Measurements from ENCODE around the gene DLG5. TPM values are rescaled to one million over a fixed set of nuclear protein-coding genes. Genes with fewer than 3 reads are reported as not detected.

DLG5 gene
- total RNA-seq, 4 donors from 2014 or later: 28.6 to 51.2 (median 40.3) TPM

- H3K4me3 ChIP-seq: no peak overlapping the region
- no peaks in the 10 kb centered on the region for H3K9me3 ChIP-seq
- H3K4me1 ChIP-seq: no peaks in the 10 kb centered on the region
- peaks cover 0 to 94% of the 10 kb centered on the region in 2 donors for H3K36me3 ChIP-seq
- no peak for DNase-seq
- TF ChIP-seq POLR2A (IDR thresholded peaks at IDR 0.05) (no peak), CTCF (IDR thresholded peaks at IDR 0.05 in 4 of 5, conservative IDR thresholded peaks at IDR 0.05 in 1 of 5) (no peak)
- in situ Hi-C loops (cut with MboI; ENCODE audit: low sequenced_read_pairs in 4 of 4): no loop called here
- intact Hi-C loops (cut with DNase I; ENCODE audit: low total_unique reads): no loop called here
- H3K27me3 ChIP-seq: no peaks in the 10 kb centered on the region
- ATAC-seq: no peak
- no peak overlapping the region for H3K27ac ChIP-seq
These were observed 106.2 kb downstream of the DLG5 start for GRCh38 chr10:77820349-77820748.

- Histone ChIP-seq H3K4me3 (no peak overlapping the region), H3K27me3 (no peaks in the 10 kb centered on the region), H3K4me1 (no peaks in the 10 kb centered on the region), H3K27ac (no peak overlapping the region), H3K36me3 (peaks cover 0 to 96% of the 10 kb centered on the region in 2 donors), H3K9me3 (no peaks in the 10 kb centered on the region)
- DNase-seq: no peak
- ATAC-seq: no peak
- in situ Hi-C loops (cut with MboI; ENCODE audit: low sequenced_read_pairs in 4 of 4) (no loop called here), intact Hi-C loops (cut with DNase I; ENCODE audit: low total_unique reads) (no loop called here)
- no peak for TF ChIP-seq CTCF (IDR thresholded peaks at IDR 0.05 in 4 of 5, conservative IDR thresholded peaks at IDR 0.05 in 1 of 5)
- TF ChIP-seq POLR2A (IDR thresholded peaks at IDR 0.05): no peak
These were observed 107.1 kb downstream of the DLG5 start for GRCh38 chr10:77819210-77820112.

- Histone ChIP-seq H3K27me3 (no peaks in the 10 kb centered on the region), H3K36me3 (peaks cover 0 to 95% of the 10 kb centered on the region in 2 donors), H3K4me1 (no peaks in the 10 kb centered on the region), H3K4me3 (no peak overlapping the region), H3K27ac (no peak overlapping the region), H3K9me3 (no peaks in the 10 kb centered on the region)
- intact Hi-C loops (cut with DNase I; ENCODE audit: low total_unique reads): no loop called here
- DNase-seq (no peak), ATAC-seq (no peak)
- in situ Hi-C loops (cut with MboI; ENCODE audit: low sequenced_read_pairs in 4 of 4): no loop called here
- TF ChIP-seq POLR2A (IDR thresholded peaks at IDR 0.05) (no peak), CTCF (IDR thresholded peaks at IDR 0.05 in 4 of 5, conservative IDR thresholded peaks at IDR 0.05 in 1 of 5) (no peak)
These were observed 108.2 kb downstream of the DLG5 start for GRCh38 chr10:77818378-77818777.

- no peak for DNase-seq
- intact Hi-C loops (cut with DNase I; ENCODE audit: low total_unique reads): no loop called here
- no peak for ATAC-seq
- TF ChIP-seq POLR2A (IDR thresholded peaks at IDR 0.05) (no peak), CTCF (IDR thresholded peaks at IDR 0.05 in 4 of 5, conservative IDR thresholded peaks at IDR 0.05 in 1 of 5) (no peak)
- Histone ChIP-seq H3K4me3 (no peak overlapping the region), H3K36me3 (peaks cover 0 to 96% of the 10 kb centered on the region in 2 donors), H3K27ac (no peak overlapping the region), H3K27me3 (no peaks in the 10 kb centered on the region), H3K9me3 (no peaks in the 10 kb centered on the region), H3K4me1 (no peaks in the 10 kb centered on the region)
- in situ Hi-C loops (cut with MboI; ENCODE audit: low sequenced_read_pairs in 4 of 4): no loop called here
These were observed 109.0 kb downstream of the DLG5 start for GRCh38 chr10:77817541-77817940.

Measured in gastrocnemius medialis (tissue), 4 donors.